Breast epithelium (tissue), 4 donors: ENCODE data around the gene PLEKHH1. TPM values are rescaled to one million over a fixed set of nuclear protein-coding genes. Genes with fewer than 3 reads are reported as not detected.

Experiments
- DNase-seq, 2 donors: peaks; one replicate each; pipeline ENCODE4 v3.0.0-alpha.2; 2019; ENCODE audit warnings: low spot score in 2 of 2
- H3K27ac ChIP-seq, 2 donors: fragments of 200-600 bp; sonication (generic) in 1 of 2; one replicate each; pipeline ENCODE4 v1.5.1; 2016 to 2019; ENCODE audit warnings: mild to moderate bottlenecking in 1 of 2
- H3K27me3 ChIP-seq, 2 donors: fragments of 200-600 bp; sonication (generic) in 1 of 2; one replicate each; pipeline versions ENCODE4 v1.5.1 to v1.6.0; 2017 to 2019; ENCODE audit warnings: control low read depth in 1 of 2, mild to moderate bottlenecking in 1 of 2
- H3K36me3 ChIP-seq: fragments of 200-600 bp; one replicate; pipeline ENCODE4 v1.5.1; 2019
- H3K4me1 ChIP-seq, 2 donors: fragments of 200-600 bp; sonication (generic); one replicate each; pipeline ENCODE4 v1.5.1; 2016 to 2019; ENCODE audit warnings: control low read depth in 1 of 2
- H3K4me3 ChIP-seq, 3 donors: fragments of 200-600 bp; sonication (generic); 1 replicate in 2 of 3; 2 replicates in 1 of 3; pipeline ENCODE4 v1.5.1; 2016 to 2019; ENCODE audit warnings: mild to moderate bottlenecking in 3 of 3, moderate library complexity in 2 of 3
- H3K9me3 ChIP-seq, 2 donors: fragments of 200-600 bp; sonication (generic) in 1 of 2; one replicate each; pipeline ENCODE4 v1.5.1; 2016 to 2019; ENCODE audit warnings: control low read depth in 1 of 2
- POLR2A ChIP-seq: fragments of 450-650 bp; IDR thresholded peaks from one replicate; pipeline ENCODE4 v1.6.1; 2016; ENCODE audit warnings: antibody characterized with exemption, mild to moderate bottlenecking, moderate library complexity
- POLR2AphosphoS5 ChIP-seq, 3 donors: sonication (generic); formaldehyde crosslinking; IDR thresholded peaks; one replicate each; pipeline ENCODE4 v1.6.1; 2017; ENCODE audit warnings: antibody characterized with exemption in 3 of 3
- intact Hi-C: fragments of 100-400 bp; cut with DNase I; formaldehyde crosslinking; loops from one replicate; pipeline ENCODE4 v1.15.1; 2023; ENCODE audit warnings: low total_unique reads
- total RNA-seq, 3 donors: library from RNA; depleted of rRNA; stranded (reverse); fragments of >200 nt; gene quantifications; one replicate each; pipeline ENCODE4 v1.1.0, GENCODE V29; 2016
- TF ChIP-seq, protein P1 (sequence below), 3 donors: fragments of 450-650 bp; IDR thresholded peaks; one replicate each; pipeline ENCODE4 v1.5.1; 2016 to 2017; ENCODE audit warnings: antibody characterized with exemption in 3 of 3, mild to moderate bottlenecking in 3 of 3, moderate library complexity in 3 of 3

PLEKHH1 gene
- total RNA-seq, 3 donors from 2014 or later, result 2.9 to 18.9 (median 14.7) TPM

DNA sequence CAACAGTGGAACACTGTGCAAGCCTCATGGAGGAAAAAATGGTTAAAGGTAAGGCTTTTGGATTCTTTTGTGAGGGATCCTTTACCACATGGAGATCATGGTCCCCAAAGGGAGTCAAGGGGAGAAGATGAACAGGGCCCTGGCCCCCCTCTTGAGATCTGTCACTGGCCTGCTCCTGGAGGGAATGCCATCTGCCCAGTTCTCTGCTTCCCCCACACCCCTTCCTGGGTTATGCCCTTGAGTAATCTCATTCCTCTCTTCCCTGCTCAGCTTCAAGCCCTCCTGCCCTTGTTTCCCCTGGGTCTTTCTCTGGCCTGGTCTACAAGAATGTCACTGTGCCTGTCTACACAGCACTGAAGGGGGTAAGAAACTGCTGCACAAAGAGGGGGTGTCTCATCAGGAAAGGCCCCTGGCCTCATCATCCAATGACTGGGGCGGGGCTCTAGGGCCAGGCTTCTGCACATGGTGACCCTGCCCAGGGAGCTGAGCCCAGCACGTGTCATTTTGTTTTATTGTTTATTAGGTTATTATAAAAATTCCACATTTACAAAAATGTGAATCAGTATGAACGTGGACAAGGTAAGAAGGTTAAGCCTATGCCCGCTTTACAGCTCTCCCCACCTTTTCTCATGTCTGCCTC lies 36.7 kb downstream of the PLEKHH1 start:
- intact Hi-C loops, result loop anchor here (10.0 kb wide), 1 partner anchor 145 kb away; no protein-coding TSS in a partner anchor
- no peak for TF ChIP-seq POLR2AphosphoS5 (IDR thresholded peaks at IDR 0.05)
- TF ChIP-seq POLR2A, result no peak
- TF ChIP-seq, protein P1, sequence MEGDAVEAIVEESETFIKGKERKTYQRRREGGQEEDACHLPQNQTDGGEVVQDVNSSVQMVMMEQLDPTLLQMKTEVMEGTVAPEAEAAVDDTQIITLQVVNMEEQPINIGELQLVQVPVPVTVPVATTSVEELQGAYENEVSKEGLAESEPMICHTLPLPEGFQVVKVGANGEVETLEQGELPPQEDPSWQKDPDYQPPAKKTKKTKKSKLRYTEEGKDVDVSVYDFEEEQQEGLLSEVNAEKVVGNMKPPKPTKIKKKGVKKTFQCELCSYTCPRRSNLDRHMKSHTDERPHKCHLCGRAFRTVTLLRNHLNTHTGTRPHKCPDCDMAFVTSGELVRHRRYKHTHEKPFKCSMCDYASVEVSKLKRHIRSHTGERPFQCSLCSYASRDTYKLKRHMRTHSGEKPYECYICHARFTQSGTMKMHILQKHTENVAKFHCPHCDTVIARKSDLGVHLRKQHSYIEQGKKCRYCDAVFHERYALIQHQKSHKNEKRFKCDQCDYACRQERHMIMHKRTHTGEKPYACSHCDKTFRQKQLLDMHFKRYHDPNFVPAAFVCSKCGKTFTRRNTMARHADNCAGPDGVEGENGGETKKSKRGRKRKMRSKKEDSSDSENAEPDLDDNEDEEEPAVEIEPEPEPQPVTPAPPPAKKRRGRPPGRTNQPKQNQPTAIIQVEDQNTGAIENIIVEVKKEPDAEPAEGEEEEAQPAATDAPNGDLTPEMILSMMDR (IDR thresholded peaks at IDR 0.05), result no peak
- no peak for DNase-seq

DNA sequence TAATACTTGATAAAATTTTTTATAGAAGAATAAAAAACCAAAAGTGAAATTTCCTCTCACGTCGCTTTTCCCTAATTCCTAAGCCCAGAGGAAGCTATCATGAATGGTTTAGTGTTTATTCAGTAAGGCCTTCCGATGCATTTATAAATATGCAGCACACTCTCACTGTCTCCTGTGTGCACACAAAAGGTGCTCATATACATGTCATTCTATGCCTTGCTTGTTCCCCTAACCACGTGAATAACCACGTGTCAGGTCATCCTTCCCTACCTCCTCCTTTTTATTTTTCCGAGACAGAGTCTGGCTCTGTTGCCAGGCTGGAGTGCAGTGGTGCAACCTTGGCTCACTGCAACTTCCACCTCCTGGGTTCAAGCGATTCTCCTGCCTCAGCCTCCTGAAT lies 37.4 kb downstream of the PLEKHH1 start:
- DNase-seq, result no peak

More for the DNA sequence above, 36.7 kb downstream of the PLEKHH1 start:
- Histone ChIP-seq H3K36me3 (no peaks in the 10 kb centered on the region), H3K27me3 (no peaks in the 10 kb centered on the region), H3K9me3 (no peaks in the 10 kb centered on the region), H3K27ac (no peak overlapping the region), H3K4me3 (no peak overlapping the region), H3K4me1 (no peaks in the 10 kb centered on the region)

DNA sequence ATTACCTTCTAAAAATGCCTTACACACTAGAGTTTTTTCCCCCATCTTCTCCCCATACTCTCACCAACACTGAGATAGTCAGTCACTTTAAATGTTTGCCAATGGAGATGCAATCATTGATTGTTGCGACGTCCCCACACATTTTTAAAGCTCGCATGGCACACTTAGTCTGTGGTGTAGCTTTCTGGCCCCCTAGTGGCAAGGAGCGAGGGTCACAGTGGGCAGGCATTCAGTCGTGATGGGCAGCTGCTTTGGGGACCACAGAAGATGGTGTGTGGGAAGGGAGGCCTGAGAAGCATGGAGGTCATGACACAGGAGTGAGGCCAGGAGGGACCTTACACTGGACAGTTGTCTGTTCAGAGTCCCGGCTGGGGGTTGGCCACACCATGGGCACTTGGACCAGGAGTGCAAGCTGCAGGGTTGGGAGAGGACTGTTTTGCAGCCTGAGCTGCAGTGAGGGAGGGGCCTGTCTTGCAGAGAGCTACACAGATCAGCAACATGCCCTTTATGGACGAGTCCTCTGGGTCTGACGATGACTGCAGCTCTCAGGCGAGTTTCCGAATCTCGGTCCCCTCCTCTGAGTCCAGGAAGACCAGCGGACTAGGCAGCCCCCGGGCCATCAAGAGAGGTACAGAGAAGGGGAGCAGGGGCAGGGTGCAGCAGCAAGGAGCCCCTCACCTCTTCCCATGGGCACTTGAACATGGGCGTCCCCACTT lies 38.3 kb downstream of the PLEKHH1 start:
- intact Hi-C loops, result loop anchor here (10.0 kb wide), 1 partner anchor 147 kb away; no protein-coding TSS in a partner anchor
- TF ChIP-seq POLR2A, result no peak
- TF ChIP-seq, protein P1 (IDR thresholded peaks at IDR 0.05), result peak; percentile 39 to 85 (median 84)
- DNase-seq, result peak; percentile 40 to 65
- H3K27ac ChIP-seq, result no peak overlapping the region
- no peaks in the 10 kb centered on the region for H3K36me3 ChIP-seq
- no peaks in the 10 kb centered on the region for H3K9me3 ChIP-seq
- no peaks in the 10 kb centered on the region for H3K4me1 ChIP-seq
- no peaks in the 10 kb centered on the region for H3K27me3 ChIP-seq
- H3K4me3 ChIP-seq, result no peak overlapping the region

More for the DNA sequence above, 37.4 kb downstream of the PLEKHH1 start:
- Histone ChIP-seq H3K4me3 (no peak overlapping the region), H3K9me3 (no peaks in the 10 kb centered on the region), H3K27me3 (no peaks in the 10 kb centered on the region), H3K4me1 (no peaks in the 10 kb centered on the region), H3K36me3 (no peaks in the 10 kb centered on the region), H3K27ac (no peak overlapping the region)
- TF ChIP-seq POLR2A (no peak), POLR2AphosphoS5 (IDR thresholded peaks at IDR 0.05) (no peak)
- TF ChIP-seq, protein P1 (IDR thresholded peaks at IDR 0.05), result no peak
- intact Hi-C loops, result loop anchor here (10.0 kb wide), 1 partner anchor 146 kb away; no protein-coding TSS in a partner anchor

DNA sequence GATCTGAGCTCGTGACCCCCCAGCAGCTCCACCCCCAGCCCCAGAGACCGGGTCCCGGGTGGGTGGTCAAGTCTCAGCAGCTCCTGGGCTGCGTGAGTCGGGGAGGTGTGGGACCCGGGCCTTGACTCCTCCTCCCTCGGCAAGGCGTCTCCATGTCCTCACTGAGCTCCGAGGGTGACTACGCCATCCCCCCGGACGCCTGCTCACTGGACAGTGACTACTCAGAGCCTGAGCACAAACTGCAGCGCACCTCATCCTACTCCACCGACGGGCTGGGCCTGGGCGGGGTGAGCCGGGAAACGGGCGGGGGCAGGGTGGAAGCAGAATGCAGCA lies 38.9 kb downstream of the PLEKHH1 start:
- Histone ChIP-seq H3K27ac (no peak overlapping the region), H3K36me3 (no peaks in the 10 kb centered on the region), H3K4me3 (no peak overlapping the region), H3K27me3 (no peaks in the 10 kb centered on the region), H3K9me3 (no peaks in the 10 kb centered on the region), H3K4me1 (no peaks in the 10 kb centered on the region)
- no peak for DNase-seq
- TF ChIP-seq POLR2AphosphoS5 (IDR thresholded peaks at IDR 0.05) (no peak), POLR2A (no peak)
- TF ChIP-seq, protein P1 (IDR thresholded peaks at IDR 0.05), result no peak
- intact Hi-C loops, result loop anchor here (10.0 kb wide), 1 partner anchor 147 kb away; no protein-coding TSS in a partner anchor

DNA sequence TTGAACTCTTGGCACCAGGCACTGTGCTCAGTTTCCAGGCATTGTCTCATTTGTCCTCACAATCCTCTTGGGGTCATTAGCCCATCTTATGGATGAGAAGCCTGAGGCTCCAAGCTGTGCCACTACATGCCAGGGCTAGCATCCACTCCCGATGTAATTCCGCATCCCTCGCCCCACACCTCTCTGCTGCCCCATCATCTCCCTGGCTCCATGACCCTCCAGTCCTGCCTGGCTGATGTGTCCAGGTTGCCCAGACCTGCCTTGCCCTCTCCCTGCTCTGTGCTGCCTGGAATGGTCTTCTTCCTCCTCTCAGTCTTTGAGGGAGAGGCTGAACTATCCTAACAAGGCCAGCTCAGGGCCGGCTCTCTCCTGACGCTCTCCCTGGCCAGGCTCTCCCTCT lies 39.5 kb downstream of the PLEKHH1 start:
- Histone ChIP-seq H3K36me3 (no peaks in the 10 kb centered on the region), H3K27ac (no peak overlapping the region), H3K4me3 (no peak overlapping the region), H3K4me1 (no peaks in the 10 kb centered on the region), H3K27me3 (no peaks in the 10 kb centered on the region), H3K9me3 (no peaks in the 10 kb centered on the region)
- intact Hi-C loops, result loop anchor here (10.0 kb wide), 1 partner anchor 148 kb away; no protein-coding TSS in a partner anchor
- no peak for DNase-seq
- TF ChIP-seq POLR2AphosphoS5 (IDR thresholded peaks at IDR 0.05) (no peak), POLR2A (no peak)
- TF ChIP-seq, protein P1 (IDR thresholded peaks at IDR 0.05), result no peak
